SK-N-DZ (cell line): ENCODE results near the gene CNN1. TPM values are rescaled to one million over a fixed set of nuclear protein-coding genes. Genes with fewer than 3 reads are reported as not detected.

Experiments used
- DNase-seq: peaks from one replicate; pipeline ENCODE4 v3.0.0-alpha.2; 2015; ENCODE audit warnings: low spot score
- polyA plus RNA-seq, 2 experiments: library from polyadenylated mRNA; depleted of rRNA; stranded (reverse); fragments of >200 nt; gene quantifications; 2 replicates each; pipeline ENCODE4 v1.2.3, GENCODE V29; 2014

CNN1 gene
- polyA plus RNA-seq (2014; cell fraction: cytosol; rRNA removed), result 10.9 and 22.8 TPM in 2 replicates
- polyA plus RNA-seq (2014; cell fraction: nucleus; rRNA removed), result 4.8 and 10.8 TPM in 2 replicates

- peak; percentile 70 for DNase-seq
Measured at GRCh38 chr19:11538232-11539036, at the start of gene CNN1. Gene CNN1, plus strand, starts transcription at chr19:11538851. Its CDS starts 77 bp downstream, at chr19:11538928.

- DNase-seq, result no peak
Measured at GRCh38 chr19:11489378-11489777, 49.3 kb upstream of the CNN1 start.

- no peak for DNase-seq
Measured at GRCh38 chr19:11494634-11495285, 43.9 kb upstream of the CNN1 start.

GRCh38 chr19:11495481-11495880, 43.2 kb upstream of the CNN1 start:
- DNase-seq, result no peak

GRCh38 chr19:11495885-11496284, 42.8 kb upstream of the CNN1 start:
- no peak for DNase-seq

GRCh38 chr19:11496391-11497163, 42.1 kb upstream of the CNN1 start:
- peak; percentile 59 for DNase-seq

- no peak for DNase-seq
Measured at GRCh38 chr19:11499220-11499726, 39.4 kb upstream of the CNN1 start.

- DNase-seq, result no peak
Measured at GRCh38 chr19:11499890-11500420, 38.7 kb upstream of the CNN1 start.

- no peak for DNase-seq
Measured at GRCh38 chr19:11504502-11505031, 34.1 kb upstream of the CNN1 start.

GRCh38 chr19:11505032-11505503, 33.6 kb upstream of the CNN1 start:
- DNase-seq, result peak; percentile 92

- DNase-seq, result peak; percentile 94
Measured at GRCh38 chr19:11505504-11506100, 33.0 kb upstream of the CNN1 start, which contains the start of gene ZNF653. Gene ZNF653, minus strand, starts transcription at chr19:11505839. Its CDS starts 53 bp downstream, at chr19:11505786.

- no peak for DNase-seq
Measured at GRCh38 chr19:11506101-11506555, 32.5 kb upstream of the CNN1 start.

GRCh38 chr19:11506967-11507366, 31.7 kb upstream of the CNN1 start:
- DNase-seq, result no peak

GRCh38 chr19:11507370-11508078, 31.1 kb upstream of the CNN1 start:
- DNase-seq, result no peak

GRCh38 chr19:11510444-11510843, 28.2 kb upstream of the CNN1 start:
- DNase-seq, result no peak

GRCh38 chr19:11513946-11514345, 24.7 kb upstream of the CNN1 start:
- DNase-seq, result no peak

GRCh38 chr19:11519138-11519537, 19.5 kb upstream of the CNN1 start:
- DNase-seq, result no peak

GRCh38 chr19:11528551-11529341, 9.9 kb upstream of the CNN1 start, which contains the start of gene ECSIT:
Gene ECSIT, minus strand, starts transcription at chr19:11529134. Its CDS starts 9,964 bp downstream, at chr19:11519170.
- peak; percentile 99 for DNase-seq

- DNase-seq, result peak; percentile 97
Measured at GRCh38 chr19:11530432-11530831, 8.2 kb upstream of the CNN1 start.
